Measurements from ENCODE around the gene FBXL12. TPM values are rescaled to one million over a fixed set of nuclear protein-coding genes. Genes with fewer than 3 reads are reported as not detected.

FBXL12 gene
- total and polyA plus RNA-seq, 2 donors (not counting 1 experiment from before 2014, with no cell fraction given) = 41.5 to 79.4 TPM

DNA sequence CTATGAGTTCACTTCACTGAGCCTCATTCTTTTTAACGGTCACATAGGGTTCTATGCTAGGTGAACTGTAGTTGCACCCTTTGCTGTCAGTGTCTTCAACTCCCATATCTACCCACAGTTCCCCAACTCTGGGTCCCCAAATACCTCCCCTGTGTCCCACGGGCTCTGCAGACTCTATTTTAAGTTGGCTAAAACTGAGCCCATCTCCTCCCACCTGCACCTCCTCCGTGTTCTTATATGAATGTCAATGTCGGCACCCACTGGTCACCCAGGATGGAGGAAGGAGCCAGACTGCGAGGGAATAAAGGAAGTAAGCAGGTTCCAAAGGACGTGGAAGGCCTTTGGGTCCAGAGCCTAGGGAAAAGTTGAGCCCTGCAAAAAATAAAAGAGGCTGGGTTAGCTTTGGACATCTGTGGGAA, 15.4 kb upstream of the FBXL12 start:
- no peaks in the 10 kb centered on the region for H3K9me3 Mint-ChIP-seq (ENCODE audit: insufficient read depth)
- ChIA-PET CTCF (no interaction called here), POLR2A (interaction anchor here (0.6 kb wide), 1 partner anchor 166 kb away, joined by 3 read pairs; no protein-coding TSS in a partner anchor)
- TF ChIP-seq, protein P1, sequence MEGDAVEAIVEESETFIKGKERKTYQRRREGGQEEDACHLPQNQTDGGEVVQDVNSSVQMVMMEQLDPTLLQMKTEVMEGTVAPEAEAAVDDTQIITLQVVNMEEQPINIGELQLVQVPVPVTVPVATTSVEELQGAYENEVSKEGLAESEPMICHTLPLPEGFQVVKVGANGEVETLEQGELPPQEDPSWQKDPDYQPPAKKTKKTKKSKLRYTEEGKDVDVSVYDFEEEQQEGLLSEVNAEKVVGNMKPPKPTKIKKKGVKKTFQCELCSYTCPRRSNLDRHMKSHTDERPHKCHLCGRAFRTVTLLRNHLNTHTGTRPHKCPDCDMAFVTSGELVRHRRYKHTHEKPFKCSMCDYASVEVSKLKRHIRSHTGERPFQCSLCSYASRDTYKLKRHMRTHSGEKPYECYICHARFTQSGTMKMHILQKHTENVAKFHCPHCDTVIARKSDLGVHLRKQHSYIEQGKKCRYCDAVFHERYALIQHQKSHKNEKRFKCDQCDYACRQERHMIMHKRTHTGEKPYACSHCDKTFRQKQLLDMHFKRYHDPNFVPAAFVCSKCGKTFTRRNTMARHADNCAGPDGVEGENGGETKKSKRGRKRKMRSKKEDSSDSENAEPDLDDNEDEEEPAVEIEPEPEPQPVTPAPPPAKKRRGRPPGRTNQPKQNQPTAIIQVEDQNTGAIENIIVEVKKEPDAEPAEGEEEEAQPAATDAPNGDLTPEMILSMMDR (IDR thresholded peaks at IDR 0.05) = no peak
- TF ChIP-seq EZH2 (IDR thresholded peaks at IDR 0.05; ENCODE audit: borderline replicate concordance, insufficient read depth, low read depth, low read length, poor library complexity, severe bottlenecking) = no peak
- Histone ChIP-seq H3K27me3 (replicated peaks in 1 of 4; ENCODE audit: control extremely low read depth in 1 of 4, control insufficient read depth in 3 of 4, insufficient read depth in 4 of 4, low read length in 3 of 4) (no peaks in the 10 kb centered on the region), H3K79me2 (ENCODE audit: control insufficient read depth, insufficient read depth, low read length) (peaks cover 57% of the 10 kb centered on the region), H3K9ac (ENCODE audit: low read length) (peak overlapping the region; percentile 74), H3K4me2 (replicated peaks; ENCODE audit: low read depth, low read length, poor library complexity, severe bottlenecking) (peak overlapping the region; percentile 81), H4K20me1 (ENCODE audit: control insufficient read depth, insufficient read depth, low read length, poor library complexity, severe bottlenecking) (peaks cover 15% of the 10 kb centered on the region), H3K4me1 (ENCODE audit: control insufficient read depth in 2 of 2, insufficient read depth in 2 of 2, low read length in 2 of 2) (peaks cover 7 to 15% of the 10 kb centered on the region in 2 donors), H3K36me3 (replicated peaks in 1 of 2; ENCODE audit: control extremely low read depth in 1 of 2, control insufficient read depth in 1 of 2, extremely low read depth in 1 of 2, insufficient read depth in 2 of 2, low read length in 1 of 2) (peaks cover 3 to 27% of the 10 kb centered on the region in 2 experiments), H3K4me3 (ENCODE audit: control extremely low read depth in 1 of 5, extremely low read depth in 1 of 5, insufficient read depth in 1 of 5, low read depth in 2 of 5, low read length in 4 of 5) (peak overlapping the region; percentile 38 to 83 (median 71)), H2AFZ (ENCODE audit: insufficient read depth, low read depth, low read length, poor library complexity, severe bottlenecking) (peak overlapping the region; percentile 90), H3K27ac (ENCODE audit: low read length in 2 of 2) (peak overlapping the region; percentile 56 to 69), H3K9me3 (ENCODE audit: control extremely low read depth in 1 of 3, control insufficient read depth in 2 of 3, insufficient read depth in 1 of 3, low read length in 2 of 3) (no peaks in the 10 kb centered on the region)
- H3K4me3 Mint-ChIP-seq = peak overlapping the region; percentile 97
- no peak for ATAC-seq (ENCODE audit: low read depth)
- no peaks in the 10 kb centered on the region for H3K27me3 Mint-ChIP-seq
- intact Hi-C loops (cut with micrococcal nuclease) = no loop called here
- DNase-seq = no peak
- peak overlapping the region; percentile 96 for H3K27ac Mint-ChIP-seq
- H3K4me1 Mint-ChIP-seq = peaks cover 18% of the 10 kb centered on the region
- WGBS (ENCODE audit: insufficient coverage) = 51% methylated on average over 3 of the region's 6 CpGs

DNA sequence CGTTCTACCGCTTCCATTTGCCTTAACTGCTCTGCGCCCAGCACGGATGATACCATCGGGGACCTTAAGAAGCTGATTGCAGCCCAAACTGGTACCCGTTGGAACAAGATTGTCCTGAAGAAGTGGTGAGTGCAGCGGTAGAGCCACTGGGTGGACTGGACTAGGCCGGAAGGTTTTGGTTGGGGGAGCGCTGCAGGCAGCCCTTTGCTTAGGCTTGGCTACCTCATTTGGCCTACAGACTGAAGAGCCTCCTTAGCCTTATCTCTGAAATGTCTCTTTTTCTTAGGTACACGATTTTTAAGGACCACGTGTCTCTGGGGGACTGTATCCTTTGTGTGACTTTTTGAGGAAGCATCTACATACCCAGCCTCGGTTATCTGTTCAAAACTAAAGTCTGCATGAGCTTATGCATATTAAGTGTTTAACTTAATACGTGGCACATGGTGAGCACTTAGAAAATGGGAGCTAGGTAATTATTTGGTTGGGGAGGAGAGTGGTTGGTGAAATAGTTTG, 9.7 kb upstream of the FBXL12 start:
- peaks cover 25% of the 10 kb centered on the region for H3K4me1 Mint-ChIP-seq
- POLR2A ChIA-PET = interaction anchor here (1.6 kb wide), 1 partner anchor 10 kb away, joined by 8 read pairs; the partner anchor contains the start of gene FBXL12
- H3K4me3 ChIP-seq (ENCODE audit: control extremely low read depth in 1 of 5, extremely low read depth in 1 of 5, insufficient read depth in 1 of 5, low read depth in 2 of 5, low read length in 4 of 5) = peak overlapping the region; percentile 75 to 95 (median 87)
- peak overlapping the region in 1 of 2 donors; percentile 58 for H3K27ac ChIP-seq (ENCODE audit: low read length in 2 of 2)
- ATAC-seq (ENCODE audit: low read depth) (no peak), DNase-seq (no peak)
- peaks cover 3 to 12% of the 10 kb centered on the region in 2 experiments for H3K36me3 ChIP-seq (replicated peaks in 1 of 2; ENCODE audit: control extremely low read depth in 1 of 2, control insufficient read depth in 1 of 2, extremely low read depth in 1 of 2, insufficient read depth in 2 of 2, low read length in 1 of 2)
- H3K4me3 Mint-ChIP-seq = peak overlapping the region; percentile 100
- no peak for TF ChIP-seq EZH2 (IDR thresholded peaks at IDR 0.05; ENCODE audit: borderline replicate concordance, insufficient read depth, low read depth, low read length, poor library complexity, severe bottlenecking)
- H2AFZ ChIP-seq (ENCODE audit: insufficient read depth, low read depth, low read length, poor library complexity, severe bottlenecking) = peak overlapping the region; percentile 94
- WGBS (ENCODE audit: insufficient coverage) = 37% methylated on average over 9 of the region's 13 CpGs
- no peaks in the 10 kb centered on the region for H3K27me3 ChIP-seq (replicated peaks in 1 of 4; ENCODE audit: control extremely low read depth in 1 of 4, control insufficient read depth in 3 of 4, insufficient read depth in 4 of 4, low read length in 3 of 4)
- H4K20me1 ChIP-seq (ENCODE audit: control insufficient read depth, insufficient read depth, low read length, poor library complexity, severe bottlenecking) = peaks cover 23% of the 10 kb centered on the region
- intact Hi-C loops (cut with micrococcal nuclease) = no loop called here
- H3K79me2 ChIP-seq (ENCODE audit: control insufficient read depth, insufficient read depth, low read length) = peaks cover 44% of the 10 kb centered on the region
- no peaks in the 10 kb centered on the region for H3K9me3 ChIP-seq (ENCODE audit: control extremely low read depth in 1 of 3, control insufficient read depth in 2 of 3, insufficient read depth in 1 of 3, low read length in 2 of 3)
- H3K9me3 Mint-ChIP-seq (ENCODE audit: insufficient read depth) = no peaks in the 10 kb centered on the region
- CTCF ChIA-PET = interaction anchor here (1.7 kb wide), 1 partner anchor 35 kb away, joined by 4 read pairs; no protein-coding TSS in a partner anchor
- no peaks in the 10 kb centered on the region for H3K27me3 Mint-ChIP-seq
- H3K4me2 ChIP-seq (replicated peaks; ENCODE audit: low read depth, low read length, poor library complexity, severe bottlenecking) = peak overlapping the region; percentile 91
- peak overlapping the region; percentile 87 for H3K27ac Mint-ChIP-seq
- H3K9ac ChIP-seq (ENCODE audit: low read length) = peak overlapping the region; percentile 92
- peaks cover 13 to 20% of the 10 kb centered on the region in 2 donors for H3K4me1 ChIP-seq (ENCODE audit: control insufficient read depth in 2 of 2, insufficient read depth in 2 of 2, low read length in 2 of 2)
